ENCODE measurements around the gene LLPH. TPM values are rescaled to one million over a fixed set of nuclear protein-coding genes. Genes with fewer than 3 reads are reported as not detected.

Gene LLPH
- total RNA-seq, 1 experiment from 2014 or later = 33.4 TPM

DNA sequence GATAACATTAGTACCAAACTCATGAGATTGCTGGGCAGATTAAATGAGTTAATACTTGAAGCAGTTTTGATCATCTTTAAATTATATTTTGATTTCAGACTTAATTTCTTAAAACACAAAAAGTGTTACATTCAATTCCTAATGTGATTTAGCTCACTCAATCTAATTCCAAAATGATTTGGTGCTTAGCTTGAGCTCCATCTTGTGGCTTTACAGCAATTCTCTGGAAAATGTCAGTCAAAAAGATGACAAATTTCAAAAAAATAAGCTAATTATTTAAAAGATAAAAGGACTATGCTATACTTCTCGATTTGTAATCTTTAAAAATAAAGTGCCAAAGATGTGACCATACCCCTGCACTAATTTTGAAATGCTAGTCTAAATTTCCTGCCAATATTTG lies 10.1 kb downstream of the LLPH start:
- Mint-ChIP-seq H3K36me3 (ENCODE audit: insufficient read depth in 1 of 3, low read depth in 3 of 3) (peaks cover 10 to 37% (median 35%) of the 10 kb centered on the region in 3 experiments; a peak in 5 of 7 replicates), H3K9me3 (no peaks in the 10 kb centered on the region), H3K27ac (no peak overlapping the region), H3K4me1 (no peaks in the 10 kb centered on the region), H3K4me3 (no peak overlapping the region), H3K27me3 (ENCODE audit: low read depth) (no peaks in the 10 kb centered on the region)
- H3K4me1 ChIP-seq (ENCODE audit: insufficient read depth, low read length) = no peaks in the 10 kb centered on the region
- H3K4me2 ChIP-seq (ENCODE audit: insufficient read depth, insufficient read length, low read length) = no peak overlapping the region
- no peak overlapping the region for H4K5ac ChIP-seq (ENCODE audit: insufficient read length, low read depth, low read length)
- H2AK5ac ChIP-seq (ENCODE audit: insufficient read length, low read length) = no peak overlapping the region
- no peak overlapping the region for H2BK5ac ChIP-seq (ENCODE audit: insufficient read length, low read length)
- H3K9ac ChIP-seq (ENCODE audit: extremely low read depth, insufficient read length, low read length) = no peak overlapping the region
- no peak overlapping the region for H2BK120ac ChIP-seq (ENCODE audit: low read depth, low read length, poor library complexity, severe bottlenecking)
- H4K20me1 ChIP-seq (ENCODE audit: control insufficient read depth, insufficient read depth, insufficient read length) = no peaks in the 10 kb centered on the region
- H3K9me3 ChIP-seq (ENCODE audit: control insufficient read depth, low read depth, low read length) = no peaks in the 10 kb centered on the region
- H3K79me2 ChIP-seq (ENCODE audit: insufficient read depth, low read length) = no peaks in the 10 kb centered on the region
- H3K27ac ChIP-seq (ENCODE audit: insufficient read length, low read depth, low read length) = no peak overlapping the region
- no peaks in the 10 kb centered on the region for H3K23me2 ChIP-seq (ENCODE audit: insufficient read length, low read depth, low read length, poor library complexity, severe bottlenecking)
- H4K8ac ChIP-seq (replicated peaks; ENCODE audit: insufficient read length, low read depth, low read length) = no peak overlapping the region
- no peak overlapping the region for H3K56ac ChIP-seq (ENCODE audit: insufficient read length, low read depth, low read length)
- H3K79me1 ChIP-seq (ENCODE audit: insufficient read depth, low read depth, low read length, poor library complexity, severe bottlenecking) = no peaks in the 10 kb centered on the region
- TF ChIP-seq, protein P1, sequence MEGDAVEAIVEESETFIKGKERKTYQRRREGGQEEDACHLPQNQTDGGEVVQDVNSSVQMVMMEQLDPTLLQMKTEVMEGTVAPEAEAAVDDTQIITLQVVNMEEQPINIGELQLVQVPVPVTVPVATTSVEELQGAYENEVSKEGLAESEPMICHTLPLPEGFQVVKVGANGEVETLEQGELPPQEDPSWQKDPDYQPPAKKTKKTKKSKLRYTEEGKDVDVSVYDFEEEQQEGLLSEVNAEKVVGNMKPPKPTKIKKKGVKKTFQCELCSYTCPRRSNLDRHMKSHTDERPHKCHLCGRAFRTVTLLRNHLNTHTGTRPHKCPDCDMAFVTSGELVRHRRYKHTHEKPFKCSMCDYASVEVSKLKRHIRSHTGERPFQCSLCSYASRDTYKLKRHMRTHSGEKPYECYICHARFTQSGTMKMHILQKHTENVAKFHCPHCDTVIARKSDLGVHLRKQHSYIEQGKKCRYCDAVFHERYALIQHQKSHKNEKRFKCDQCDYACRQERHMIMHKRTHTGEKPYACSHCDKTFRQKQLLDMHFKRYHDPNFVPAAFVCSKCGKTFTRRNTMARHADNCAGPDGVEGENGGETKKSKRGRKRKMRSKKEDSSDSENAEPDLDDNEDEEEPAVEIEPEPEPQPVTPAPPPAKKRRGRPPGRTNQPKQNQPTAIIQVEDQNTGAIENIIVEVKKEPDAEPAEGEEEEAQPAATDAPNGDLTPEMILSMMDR (conservative IDR thresholded peaks at IDR 0.05) = no peak; the same call in 2 of the 3 replicates
- H3K4ac ChIP-seq (ENCODE audit: low read depth, low read length) = no peak overlapping the region
- H4K91ac ChIP-seq (ENCODE audit: insufficient read length, low read depth, low read length) = no peak overlapping the region
- no peaks in the 10 kb centered on the region for H3K27me3 ChIP-seq (ENCODE audit: insufficient read depth, low read length)
- no peak overlapping the region for H3K14ac ChIP-seq (ENCODE audit: insufficient read depth, low read length)
- H2BK20ac ChIP-seq (ENCODE audit: low read depth, low read length, poor library complexity, severe bottlenecking) = no peak overlapping the region
- H3K23ac ChIP-seq (ENCODE audit: insufficient read length, low read depth, low read length) = no peak overlapping the region
- no peak overlapping the region for H2BK12ac ChIP-seq (ENCODE audit: insufficient read length, low read depth, low read length)
- H2AFZ ChIP-seq (ENCODE audit: low read length) = no peak overlapping the region
- no peak overlapping the region for H3T11ph ChIP-seq (ENCODE audit: low read length)
- no peak overlapping the region for H2BK15ac ChIP-seq (ENCODE audit: low read depth, low read length)
- no peak for DNase-seq
- no peak overlapping the region for H3K18ac ChIP-seq (ENCODE audit: insufficient read length, low read depth, low read length)
- no CpG with 5 or more reads among the region's 1 CpG for WGBS (ENCODE audit: extremely low coverage, insufficient read length, low lambda C conversion rate)
